ENCODE measurements around the gene POLR2A.
A peak's percentile ranks its signal among the peaks of the same experiment; 100 is the strongest.
"Not testable (repeated sequence)": the region's sequence is repeated elsewhere in the genome, so short reads cannot be mapped to it uniquely, and the experiment has no call there.

POLR2A gene

DNA sequence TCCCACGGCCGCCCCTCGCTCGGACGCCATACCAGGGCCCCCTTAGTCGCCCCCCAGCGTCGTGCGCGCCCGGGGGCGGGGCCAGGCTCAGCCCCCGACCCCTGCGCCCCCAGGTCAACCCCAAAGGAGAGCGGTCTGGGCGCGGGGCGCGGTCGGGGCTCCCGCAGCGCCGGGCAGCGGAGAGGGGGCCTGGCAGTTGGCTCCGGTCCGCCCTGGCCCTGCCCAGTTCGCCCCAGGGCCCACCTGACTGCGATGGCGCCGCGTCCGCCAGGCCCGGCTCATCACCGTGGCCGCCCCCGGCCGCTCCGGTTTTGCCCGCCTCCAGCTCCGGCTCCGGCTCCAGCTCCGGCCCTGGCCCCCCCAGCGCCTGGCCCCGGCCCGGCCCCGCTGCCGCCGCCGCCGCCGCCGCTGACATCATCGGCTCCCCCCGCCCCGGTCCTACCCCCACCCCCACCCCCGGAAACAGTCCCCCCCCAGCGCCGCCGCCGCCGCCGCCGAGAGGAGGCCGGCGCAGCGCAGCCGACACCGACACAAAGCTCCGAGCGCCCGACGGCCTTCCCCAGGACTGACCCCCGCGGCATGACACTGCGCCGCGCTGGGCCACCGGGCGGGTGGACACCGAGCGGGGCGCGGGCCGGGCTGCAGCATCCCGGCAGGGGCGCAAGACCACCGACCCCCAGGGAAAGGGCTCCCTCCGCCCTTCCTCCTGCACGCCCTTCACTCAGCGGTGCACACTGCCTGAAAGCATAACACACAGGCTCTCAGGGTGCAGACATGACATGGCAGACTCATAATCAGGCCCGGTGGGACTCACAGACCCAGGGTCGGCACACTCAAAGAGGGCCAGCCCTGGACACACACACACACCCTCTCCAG lies 4.7 kb upstream of the POLR2A start, which contains the start of gene ZBTB4:
Gene ZBTB4 (minus strand): TSS at position 419 of the 876 bp plus-strand sequence. CDS start 12,830 bp downstream, outside the sequence.
- peak; percentile 64 for DNase-seq

DNA sequence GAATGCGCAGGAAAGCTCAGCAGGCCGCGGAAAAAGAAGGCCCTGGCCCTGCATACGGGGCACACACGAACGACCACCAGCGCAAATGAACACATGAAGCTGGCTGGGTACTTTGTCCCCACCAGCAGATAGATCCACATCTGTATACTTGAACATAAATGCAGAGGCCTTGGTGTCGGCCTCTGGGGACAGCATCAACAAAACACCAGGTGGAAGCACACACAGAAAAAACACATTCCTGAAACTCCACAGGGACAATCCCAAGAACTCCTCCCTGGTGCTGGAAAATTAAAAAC lies 4.1 kb upstream of the POLR2A start:
- no peak for DNase-seq

DNA sequence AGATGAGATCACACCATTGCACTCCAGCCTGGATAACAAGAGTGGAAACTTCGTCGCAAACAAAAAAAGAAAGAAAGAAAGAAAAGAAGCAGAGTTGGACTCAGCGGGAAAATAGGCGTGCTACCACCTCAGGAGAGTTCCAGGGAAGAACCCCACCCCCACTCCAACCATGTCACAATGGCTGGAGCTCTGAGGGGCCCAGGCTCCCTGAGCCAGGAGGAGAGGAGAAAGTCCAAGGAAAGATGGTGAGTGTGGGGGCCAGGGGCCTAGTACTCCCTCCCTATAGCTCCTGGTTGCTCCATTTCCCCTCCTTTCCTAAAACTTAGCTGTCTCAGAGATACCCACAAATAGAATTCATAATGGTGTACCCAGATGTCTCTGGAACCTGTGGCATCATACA lies 2.9 kb upstream of the POLR2A start, which contains the start of gene SLC35G6:
Gene SLC35G6 (plus strand): TSS at position 172 of the 400 bp plus-strand sequence. CDS start 71 bp downstream, at position 243.
- not testable (repeated sequence) for DNase-seq

DNA sequence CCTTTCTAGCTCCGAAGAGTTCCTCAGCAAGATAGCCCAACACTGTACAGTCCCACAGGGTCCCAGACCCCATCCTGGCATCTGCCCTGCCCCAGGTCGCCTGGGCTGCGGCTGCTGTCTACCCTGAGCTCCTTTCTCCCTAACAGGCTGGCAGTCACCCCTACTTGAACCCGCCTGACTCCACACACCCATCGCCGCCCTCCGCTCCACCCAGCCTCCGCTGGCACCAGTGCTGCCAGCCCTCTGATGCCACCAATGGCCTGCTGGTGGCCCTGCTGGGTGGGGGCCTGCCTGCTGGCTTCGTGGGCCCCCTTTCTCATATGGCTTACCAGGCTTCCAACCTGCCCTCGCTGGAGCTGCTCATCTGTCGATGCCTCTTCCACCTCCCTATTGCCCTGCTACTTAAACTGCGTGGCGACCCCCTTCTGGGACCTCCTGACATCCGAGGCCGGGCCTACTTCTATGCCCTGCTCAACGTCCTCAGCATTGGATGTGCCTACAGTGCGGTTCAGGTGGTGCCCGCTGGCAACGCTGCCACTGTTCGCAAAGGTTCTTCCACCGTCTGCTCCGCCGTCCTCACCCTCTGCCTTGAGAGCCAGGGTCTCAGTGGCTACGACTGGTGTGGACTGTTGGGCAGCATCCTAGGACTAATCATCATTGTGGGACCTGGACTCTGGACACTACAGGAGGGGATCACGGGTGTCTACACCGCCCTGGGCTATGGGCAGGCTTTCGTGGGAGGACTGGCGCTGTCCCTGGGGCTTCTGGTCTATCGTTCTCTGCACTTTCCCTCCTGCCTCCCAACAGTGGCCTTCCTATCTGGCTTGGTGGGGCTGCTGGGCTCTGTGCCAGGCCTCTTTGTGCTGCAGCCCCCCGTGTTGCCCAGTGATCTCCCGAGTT lies 2.1 kb upstream of the POLR2A start:
- not testable (repeated sequence) for DNase-seq

DNA sequence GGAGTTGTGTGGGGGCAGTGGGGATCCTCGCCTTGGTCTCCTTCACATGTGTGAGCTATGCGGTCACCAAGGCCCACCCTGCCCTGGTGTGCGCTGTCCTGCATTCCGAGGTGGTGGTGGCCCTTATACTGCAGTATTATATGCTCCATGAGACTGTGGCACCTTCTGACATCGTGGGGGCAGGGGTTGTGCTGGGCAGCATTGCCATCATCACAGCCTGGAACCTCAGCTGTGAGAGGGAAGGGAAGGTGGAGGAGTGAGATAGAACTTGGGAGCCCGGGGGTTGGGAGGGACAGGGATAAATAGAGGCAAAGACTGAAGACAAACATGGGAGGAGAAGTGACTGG lies 1.5 kb upstream of the POLR2A start:
- DNase-seq = not testable (repeated sequence)

DNA sequence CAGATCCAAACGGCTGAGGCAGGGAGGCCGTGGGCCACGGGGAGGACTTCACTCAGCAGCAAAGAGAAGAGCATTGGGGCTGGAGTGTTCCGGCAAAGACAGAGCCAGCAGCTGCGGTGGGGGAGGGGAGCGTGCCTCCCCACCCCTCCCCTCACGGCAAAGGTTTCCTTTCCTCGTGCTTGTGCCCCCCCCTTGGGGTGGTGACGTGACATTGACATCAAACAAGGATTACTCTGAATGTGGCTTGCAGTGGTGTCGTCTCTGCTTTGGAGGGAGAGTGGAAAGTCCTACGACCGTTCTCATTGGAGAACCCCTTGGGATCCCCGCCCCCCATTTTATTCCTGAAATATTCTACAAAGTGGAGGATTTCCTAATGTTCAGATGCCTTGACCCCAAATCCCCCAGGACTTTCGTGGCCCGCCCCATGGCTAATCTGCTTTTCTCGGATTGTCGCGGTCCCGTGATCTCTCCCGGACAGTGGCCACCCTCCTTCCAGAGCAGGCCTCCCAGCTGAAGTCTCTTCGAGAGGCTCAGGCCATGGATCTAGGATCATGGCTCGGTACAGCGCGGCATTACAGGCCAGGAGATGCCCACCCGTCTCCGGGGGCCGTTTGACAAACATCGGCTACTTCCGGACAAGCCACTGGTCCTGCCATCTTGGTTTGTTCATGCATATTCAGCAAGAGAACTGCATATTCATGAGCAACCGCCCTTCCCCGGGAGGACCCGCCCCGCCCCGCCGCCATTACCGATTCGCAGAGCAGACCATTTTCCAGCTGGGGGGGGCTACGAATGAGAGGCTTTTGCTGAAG lies 705 bp upstream of the POLR2A start:
- DNase-seq = peak; percentile 97

DNA sequence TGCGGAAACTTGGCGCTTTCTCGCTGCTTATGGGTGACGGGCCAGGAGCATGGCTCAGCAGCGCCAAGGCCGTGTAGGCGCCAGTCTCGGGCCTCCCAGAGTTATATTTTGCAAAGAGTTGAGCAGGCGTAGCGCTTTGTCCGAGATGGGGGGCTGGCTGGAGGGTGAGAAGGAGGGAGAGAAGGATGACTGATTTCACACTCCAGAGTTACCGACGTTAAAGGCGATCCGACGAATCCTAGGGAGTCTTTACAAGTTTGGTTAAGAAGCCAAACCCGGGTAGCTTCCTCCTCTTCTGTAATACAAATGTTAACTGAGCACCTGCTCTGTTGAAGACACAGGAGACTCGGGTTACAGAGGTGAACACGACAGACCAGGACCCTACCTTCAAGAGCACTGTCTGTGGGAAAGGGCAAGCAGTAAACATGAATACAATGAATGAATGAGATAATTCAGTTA lies 782 bp downstream of the POLR2A start:
- DNase-seq = no peak

DNA sequence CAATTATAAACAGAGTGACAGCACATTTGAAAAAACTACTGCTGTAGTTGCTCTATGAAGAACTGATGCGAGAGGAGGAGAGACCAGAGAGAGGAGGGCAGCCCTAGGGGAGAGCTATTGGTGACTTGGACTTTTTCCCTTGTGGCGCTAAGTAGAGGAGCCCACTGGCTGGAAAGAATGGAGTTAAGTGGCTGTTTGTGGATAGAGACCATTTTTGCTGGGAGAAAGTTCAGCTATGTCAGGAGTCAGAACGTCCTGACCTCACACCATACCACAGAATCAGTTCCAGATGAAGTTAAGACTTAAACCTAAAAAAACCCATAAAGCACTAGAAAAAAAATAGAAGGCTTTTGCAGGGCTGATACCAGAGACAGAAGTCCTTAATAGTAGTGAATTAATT lies 2.0 kb downstream of the POLR2A start:
- no peak for DNase-seq

DNA sequence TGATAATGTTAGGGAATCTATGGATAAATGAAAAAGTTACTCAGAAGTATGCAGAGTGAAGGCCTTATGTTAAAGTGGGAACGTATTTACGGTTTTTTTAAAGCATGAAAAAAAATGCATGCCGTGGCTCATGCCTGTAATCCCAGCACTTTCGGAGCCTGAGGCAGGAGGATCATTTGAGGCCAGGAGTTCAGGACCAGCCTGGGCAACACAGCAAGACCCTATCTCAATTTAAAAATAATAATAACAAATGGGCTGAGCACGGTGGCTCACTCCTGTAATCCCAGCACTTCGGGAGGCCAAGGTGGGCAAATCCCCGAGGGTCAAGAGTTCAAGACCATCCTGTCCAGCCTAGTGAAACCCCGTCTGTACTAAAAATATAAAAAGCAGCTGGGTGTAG lies 6.0 kb downstream of the POLR2A start:
- no peak for DNase-seq

DNA sequence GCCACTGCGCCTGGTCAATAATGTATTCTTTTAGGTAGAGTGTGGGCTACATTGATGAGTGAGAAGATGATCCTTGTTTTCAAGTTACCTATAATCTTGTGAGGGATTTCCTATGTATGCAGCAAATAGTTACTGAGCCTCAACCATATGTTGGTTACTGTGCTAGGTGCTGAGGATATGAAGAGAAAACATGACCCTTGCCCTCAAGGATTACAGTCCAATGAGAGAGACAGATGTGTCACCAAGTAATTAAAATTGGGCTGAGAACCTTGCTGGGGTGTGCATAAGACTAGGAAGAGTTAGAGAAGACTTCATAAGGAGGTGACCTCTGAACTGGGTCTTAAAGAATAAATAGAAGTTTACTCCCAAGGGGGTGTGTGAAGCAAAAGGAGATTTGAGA lies 7.4 kb downstream of the POLR2A start:
- DNase-seq = no peak

DNA sequence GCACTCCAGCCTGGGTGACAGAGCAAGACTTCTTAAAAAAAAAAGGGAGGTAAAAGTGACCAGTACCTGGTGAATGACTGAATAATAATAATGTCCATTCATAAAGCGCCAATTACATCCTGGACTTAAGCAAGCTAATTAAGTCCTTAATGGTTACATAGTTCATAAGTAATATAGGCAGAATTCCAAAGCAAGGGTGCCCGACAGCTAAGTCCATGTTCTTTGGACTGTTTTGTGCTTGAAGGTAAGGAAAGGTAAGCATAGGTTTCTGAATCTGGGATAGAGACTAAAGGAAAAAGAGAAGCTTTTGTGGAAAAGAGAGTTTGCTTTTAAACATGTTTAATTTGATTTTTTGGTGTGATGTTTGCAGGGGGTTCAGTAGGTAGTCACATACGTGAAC lies 9.8 kb downstream of the POLR2A start:
- DNase-seq = no peak

DNA sequence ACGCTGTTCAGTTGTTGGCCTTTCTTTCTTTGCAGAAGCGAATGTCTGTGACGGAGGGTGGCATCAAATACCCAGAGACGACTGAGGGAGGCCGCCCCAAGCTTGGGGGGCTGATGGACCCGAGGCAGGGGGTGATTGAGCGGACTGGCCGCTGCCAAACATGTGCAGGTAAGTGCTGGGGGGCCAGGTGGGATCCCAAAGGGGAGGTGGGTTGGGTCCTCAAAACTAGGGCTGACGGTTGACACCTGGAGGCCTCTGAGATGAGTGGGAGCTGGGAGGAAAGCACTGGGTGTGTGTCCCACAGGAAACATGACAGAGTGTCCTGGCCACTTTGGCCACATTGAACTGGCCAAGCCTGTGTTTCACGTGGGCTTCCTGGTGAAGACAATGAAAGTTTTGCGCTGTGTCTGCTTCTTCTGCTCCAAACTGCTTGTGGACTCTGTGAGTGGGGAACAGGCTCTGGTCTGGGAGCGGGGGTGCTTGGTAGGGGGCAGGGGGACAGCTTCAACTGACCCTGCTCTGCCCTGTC lies 11.8 kb downstream of the POLR2A start:
- DNase-seq = no peak

DNA sequence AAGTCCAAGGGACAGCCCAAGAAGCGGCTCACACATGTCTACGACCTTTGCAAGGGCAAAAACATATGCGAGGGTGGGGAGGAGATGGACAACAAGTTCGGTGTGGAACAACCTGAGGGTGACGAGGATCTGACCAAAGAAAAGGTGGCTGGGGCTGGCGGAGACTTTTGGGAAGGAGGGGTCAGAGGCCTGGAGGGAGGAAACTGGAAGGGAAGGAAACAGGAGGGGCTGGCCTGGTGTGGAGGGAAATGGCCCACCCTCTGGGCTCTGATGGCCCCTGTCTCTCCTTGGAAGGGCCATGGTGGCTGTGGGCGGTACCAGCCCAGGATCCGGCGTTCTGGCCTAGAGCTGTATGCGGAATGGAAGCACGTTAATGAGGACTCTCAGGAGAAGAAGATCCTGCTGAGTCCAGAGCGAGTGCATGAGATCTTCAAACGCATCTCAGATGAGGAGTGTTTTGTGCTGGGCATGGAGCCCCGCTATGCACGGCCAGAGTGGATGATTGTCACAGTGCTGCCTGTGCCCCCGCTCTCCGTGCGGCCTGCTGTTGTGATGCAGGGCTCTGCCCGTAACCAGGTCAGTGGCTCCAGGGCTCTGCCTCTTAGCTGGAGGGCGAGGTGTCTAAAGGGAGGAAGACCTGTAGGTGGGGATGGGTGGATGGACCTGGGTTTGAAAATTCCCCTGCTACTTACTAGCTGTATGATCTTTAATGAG lies 12.5 kb downstream of the POLR2A start:
- DNase-seq = no peak

DNA sequence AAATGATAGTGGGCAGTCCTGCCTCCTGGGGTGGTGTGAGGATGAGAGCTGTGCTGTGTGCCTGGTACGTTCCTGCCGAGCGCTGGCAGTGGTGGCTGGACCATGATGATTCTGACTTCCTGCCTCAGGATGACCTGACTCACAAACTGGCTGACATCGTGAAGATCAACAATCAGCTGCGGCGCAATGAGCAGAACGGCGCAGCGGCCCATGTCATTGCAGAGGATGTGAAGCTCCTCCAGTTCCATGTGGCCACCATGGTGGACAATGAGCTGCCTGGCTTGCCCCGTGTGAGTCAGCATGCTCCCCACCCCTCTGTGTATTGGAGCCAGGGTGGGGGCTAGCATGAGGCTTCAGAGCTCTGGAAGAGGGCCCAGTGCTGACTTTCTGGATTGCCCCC lies 13.1 kb downstream of the POLR2A start:
- no peak for DNase-seq

DNA sequence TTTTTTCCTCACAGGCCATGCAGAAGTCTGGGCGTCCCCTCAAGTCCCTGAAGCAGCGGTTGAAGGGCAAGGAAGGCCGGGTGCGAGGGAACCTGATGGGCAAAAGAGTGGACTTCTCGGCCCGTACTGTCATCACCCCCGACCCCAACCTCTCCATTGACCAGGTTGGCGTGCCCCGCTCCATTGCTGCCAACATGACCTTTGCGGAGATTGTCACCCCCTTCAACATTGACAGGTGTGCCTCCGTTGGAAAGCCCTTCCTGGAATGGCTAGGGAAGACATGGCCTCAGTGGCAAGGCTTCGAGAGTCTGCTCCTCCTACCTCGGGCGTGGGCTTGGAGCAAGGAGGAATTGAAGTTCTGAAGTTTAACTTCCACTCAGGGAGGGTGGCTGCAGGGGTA lies 13.5 kb downstream of the POLR2A start:
- no peak for DNase-seq

DNA sequence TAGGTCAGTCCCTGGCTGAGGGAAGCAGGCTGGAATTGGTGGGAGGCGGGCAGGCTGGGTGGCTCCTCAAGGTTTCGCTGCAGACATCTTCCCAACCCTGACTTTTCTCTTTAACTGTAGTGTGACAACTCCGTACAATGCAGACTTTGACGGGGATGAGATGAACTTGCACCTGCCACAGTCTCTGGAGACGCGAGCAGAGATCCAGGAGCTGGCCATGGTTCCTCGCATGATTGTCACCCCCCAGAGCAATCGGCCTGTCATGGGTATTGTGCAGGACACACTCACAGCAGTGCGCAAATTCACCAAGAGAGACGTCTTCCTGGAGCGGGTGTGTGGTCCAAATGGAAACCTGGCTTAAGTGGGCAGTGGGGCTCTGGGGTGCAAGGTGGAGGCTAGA lies 15.0 kb downstream of the POLR2A start:
- DNase-seq = no peak

DNA sequence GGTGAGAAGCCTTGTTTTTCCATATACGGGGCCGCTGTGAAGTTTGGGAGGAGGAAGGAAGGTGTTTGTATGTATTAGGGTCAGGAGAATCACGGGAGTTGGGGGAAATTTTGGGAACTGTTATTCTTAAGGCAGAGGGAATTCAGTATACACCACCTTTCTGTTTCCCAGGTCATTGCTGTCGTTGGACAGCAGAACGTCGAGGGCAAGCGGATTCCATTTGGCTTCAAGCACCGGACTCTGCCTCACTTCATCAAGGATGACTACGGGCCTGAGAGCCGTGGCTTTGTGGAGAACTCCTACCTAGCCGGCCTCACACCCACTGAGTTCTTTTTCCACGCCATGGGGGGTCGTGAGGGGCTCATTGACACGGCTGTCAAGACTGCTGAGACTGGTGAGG lies 17.6 kb downstream of the POLR2A start:
- DNase-seq = no peak

DNA sequence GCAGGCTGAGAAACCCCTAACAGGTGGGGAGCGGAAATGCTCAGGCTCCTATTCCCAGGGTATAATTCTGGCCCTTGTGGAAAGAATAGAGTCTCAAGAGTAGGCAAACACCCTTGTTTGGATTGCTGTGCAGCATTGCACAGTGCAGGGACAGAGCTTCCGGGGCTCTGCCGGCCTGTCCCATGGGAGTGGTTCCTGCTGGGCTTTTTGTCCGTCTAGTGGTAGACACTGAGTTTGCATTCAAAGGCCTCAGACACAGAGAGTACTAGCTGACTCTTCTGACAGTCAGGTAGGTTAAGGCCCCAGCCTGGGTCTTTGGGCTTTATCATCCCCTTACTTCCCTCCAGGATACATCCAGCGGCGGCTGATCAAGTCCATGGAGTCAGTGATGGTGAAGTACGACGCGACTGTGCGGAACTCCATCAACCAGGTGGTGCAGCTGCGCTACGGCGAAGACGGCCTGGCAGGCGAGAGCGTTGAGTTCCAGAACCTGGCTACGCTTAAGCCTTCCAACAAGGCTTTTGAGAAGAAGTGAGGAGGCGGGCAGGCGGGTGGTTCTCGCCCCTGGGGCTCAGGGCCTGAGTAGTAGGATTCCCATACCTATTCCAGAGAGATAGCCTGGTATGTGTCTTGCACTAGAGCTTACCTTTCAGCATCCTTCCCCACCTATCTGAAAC lies 18.1 kb downstream of the POLR2A start:
- no peak for DNase-seq

DNA sequence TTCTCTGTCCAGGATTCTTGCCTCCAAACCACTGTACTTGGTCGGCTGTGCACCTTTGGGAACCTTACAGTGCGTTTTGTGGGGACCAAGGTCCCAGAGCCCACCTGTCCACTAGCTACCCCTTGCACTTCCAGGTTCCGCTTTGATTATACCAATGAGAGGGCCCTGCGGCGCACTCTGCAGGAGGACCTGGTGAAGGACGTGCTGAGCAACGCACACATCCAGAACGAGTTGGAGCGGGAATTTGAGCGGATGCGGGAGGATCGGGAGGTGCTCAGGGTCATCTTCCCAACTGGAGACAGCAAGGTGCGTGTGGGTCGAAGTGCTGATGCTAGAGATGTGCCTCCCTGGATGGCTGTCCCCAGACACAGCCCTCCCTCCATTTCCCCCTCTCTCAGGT lies 18.8 kb downstream of the POLR2A start:
- no peak for DNase-seq

DNA sequence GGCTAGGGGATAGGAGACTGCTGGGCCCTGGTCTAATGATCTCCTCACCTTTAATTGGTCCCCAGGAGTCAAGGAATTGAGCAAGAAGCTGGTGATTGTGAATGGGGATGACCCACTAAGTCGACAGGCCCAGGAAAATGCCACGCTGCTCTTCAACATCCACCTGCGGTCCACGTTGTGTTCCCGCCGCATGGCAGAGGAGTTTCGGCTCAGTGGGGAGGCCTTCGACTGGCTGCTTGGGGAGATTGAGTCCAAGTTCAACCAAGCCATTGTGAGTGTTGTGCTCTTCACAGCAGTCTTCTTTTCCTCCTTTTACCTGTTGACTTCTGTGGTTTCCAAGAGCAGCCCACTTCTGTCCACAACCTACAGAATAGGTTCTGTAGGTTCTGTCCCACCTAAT lies 19.4 kb downstream of the POLR2A start:
- no peak for DNase-seq

DNA sequence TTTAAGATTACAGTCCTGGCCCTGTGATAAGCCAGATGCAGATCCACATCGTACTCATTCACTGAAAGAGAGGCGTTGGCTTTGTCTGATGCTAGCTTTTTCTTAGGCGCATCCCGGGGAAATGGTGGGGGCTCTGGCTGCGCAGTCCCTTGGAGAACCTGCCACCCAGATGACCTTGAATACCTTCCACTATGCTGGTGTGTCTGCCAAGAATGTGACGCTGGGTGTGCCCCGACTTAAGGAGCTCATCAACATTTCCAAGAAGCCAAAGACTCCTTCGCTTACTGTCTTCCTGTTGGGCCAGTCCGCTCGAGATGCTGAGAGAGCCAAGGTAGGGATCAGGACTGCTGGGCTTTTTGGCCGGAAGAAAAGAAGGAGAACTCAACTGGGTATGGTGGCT lies 24.0 kb downstream of the POLR2A start:
- DNase-seq = no peak

DNA sequence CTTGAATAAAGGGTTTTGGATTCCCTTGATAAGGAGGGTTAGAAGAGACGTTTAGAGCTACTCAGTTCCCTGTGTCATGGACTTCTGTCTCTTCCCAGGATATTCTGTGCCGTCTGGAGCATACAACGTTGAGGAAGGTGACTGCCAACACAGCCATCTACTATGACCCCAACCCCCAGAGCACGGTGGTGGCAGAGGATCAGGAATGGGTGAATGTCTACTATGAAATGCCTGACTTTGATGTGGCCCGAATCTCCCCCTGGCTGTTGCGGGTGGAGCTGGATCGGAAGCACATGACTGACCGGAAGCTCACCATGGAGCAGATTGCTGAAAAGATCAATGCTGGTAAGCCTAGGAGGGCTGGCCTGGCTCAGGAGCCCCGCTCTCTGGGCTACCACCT lies 24.7 kb downstream of the POLR2A start:
- no peak for DNase-seq

Data from activated gamma-delta T cell treated with Interleukin-2 at 50 U/mL for 16 hours (primary cell).